ENCODE data around the gene P2RY4.
"Not testable (repeated sequence)": the region's sequence is repeated elsewhere in the genome, so short reads cannot be mapped to it uniquely, and the experiment has no call there.

The P2RY4 gene

GRCh38 chrX:70219938-70220764, 39.9 kb downstream of the P2RY4 start:
- H3K4me3 Mint-ChIP-seq = no peak overlapping the region
- H3K27me3 Mint-ChIP-seq = peaks cover 45% of the 10 kb centered on the region

GRCh38 chrX:70209570-70209969, 50.4 kb downstream of the P2RY4 start:
- peaks cover 38% of the 10 kb centered on the region for H3K27me3 Mint-ChIP-seq
- H3K4me1 Mint-ChIP-seq (ENCODE audit: low read depth); H3K9me3 Mint-ChIP-seq; H3K27ac Mint-ChIP-seq; H3K36me3 Mint-ChIP-seq (ENCODE audit: low read depth); DNase-seq; H3K4me3 Mint-ChIP-seq: not testable (repeated sequence)

More at GRCh38 chrX:70219938-70220764, 39.9 kb downstream of the P2RY4 start:
- no peaks in the 10 kb centered on the region for H3K36me3 Mint-ChIP-seq (ENCODE audit: low read depth)
- H3K4me1 Mint-ChIP-seq (ENCODE audit: low read depth) = no peaks in the 10 kb centered on the region
- DNase-seq = no peak
- H3K9me3 Mint-ChIP-seq = no peaks in the 10 kb centered on the region
- H3K27ac Mint-ChIP-seq = no peak overlapping the region

DNA sequence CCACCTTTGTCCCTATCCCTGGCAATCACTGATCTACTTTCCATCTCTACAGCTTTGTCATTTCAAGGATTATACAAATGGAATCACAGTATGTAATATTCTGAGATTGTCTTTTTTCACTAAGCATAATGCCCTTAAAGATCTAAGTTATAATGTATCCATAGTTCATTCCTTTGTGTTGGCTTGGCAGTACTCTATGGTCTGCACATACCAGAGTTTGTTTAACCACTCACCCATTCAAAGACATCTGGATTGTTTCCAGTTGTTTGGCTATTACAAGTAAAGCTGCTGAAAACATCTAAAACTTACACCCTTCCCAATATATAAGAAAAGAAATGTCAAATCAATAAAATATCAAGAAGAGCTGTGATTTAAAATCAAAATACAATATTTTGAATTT, 51.5 kb downstream of the P2RY4 start:
- Mint-ChIP-seq H3K4me3 (no peak overlapping the region), H3K36me3 (ENCODE audit: low read depth) (no peaks in the 10 kb centered on the region), H3K4me1 (ENCODE audit: low read depth) (no peaks in the 10 kb centered on the region), H3K27ac (no peak overlapping the region), H3K9me3 (no peaks in the 10 kb centered on the region), H3K27me3 (peaks cover 40% of the 10 kb centered on the region)
- DNase-seq = no peak

All from activated T-cell treated with anti-CD3 and anti-CD28 coated beads, Interleukin-2, amount 50 U/mL, for 24 hours (primary cell).